WERI-Rb-1 (cell line): ENCODE data around the gene CNN1.

Experiments used
- DNase-seq: peaks from one replicate; pipeline ENCODE4 v3.0.0-alpha.2; 2020
- H3K27ac ChIP-seq: fragments of 250-450 bp; sonication (Bioruptor Pico); 2 replicates; pipeline ENCODE4 v1.5.1; 2020; ENCODE audit warnings: mild to moderate bottlenecking, moderate library complexity
- H3K27me3 ChIP-seq: fragments of 250-450 bp; sonication (Bioruptor Pico); 2 replicates; pipeline ENCODE4 v1.5.1; 2021; ENCODE audit warnings: mild to moderate bottlenecking, low read depth, moderate library complexity; ENCODE audit not compliant: insufficient read depth, severe bottlenecking
- H3K36me3 ChIP-seq: fragments of 250-450 bp; sonication (Bioruptor Pico); 2 replicates; pipeline ENCODE4 v1.5.1; 2020; ENCODE audit warnings: mild to moderate bottlenecking, moderate library complexity
- H3K4me3 ChIP-seq: 2 replicates; pipeline ENCODE4 v1.5.1; 2011; ENCODE audit warnings: low read depth, mild to moderate bottlenecking, control low read depth, low read length
- H3K9me3 ChIP-seq: fragments of 250-450 bp; sonication (Bioruptor Pico); 2 replicates; pipeline ENCODE4 v1.5.1; 2021; ENCODE audit warnings: mild to moderate bottlenecking, moderate library complexity; ENCODE audit not compliant: severe bottlenecking
- CTCF ChIP-seq: IDR thresholded peaks from 2 replicates; pipeline ENCODE4 v1.5.1; 2011; ENCODE audit warnings: low read depth, mild to moderate bottlenecking, control low read depth, inconsistent platforms, low read length

CNN1 gene

GRCh38 chr19:11513946-11514345 lies 24.7 kb upstream of the CNN1 start:
- no peaks in the 10 kb centered on the region for H3K9me3 ChIP-seq
- no peak overlapping the region for H3K27ac ChIP-seq
- H3K27me3 ChIP-seq = no peaks in the 10 kb centered on the region
- no peak for TF ChIP-seq CTCF
- peaks cover 34% of the 10 kb centered on the region for H3K36me3 ChIP-seq
- H3K4me3 ChIP-seq = no peak overlapping the region
- DNase-seq = no peak

- no peak for TF ChIP-seq CTCF
- Histone ChIP-seq H3K9me3 (no peaks in the 10 kb centered on the region), H3K36me3 (peaks cover 20% of the 10 kb centered on the region), H3K27me3 (no peaks in the 10 kb centered on the region), H3K4me3 (no peak overlapping the region), H3K27ac (no peak overlapping the region)
- DNase-seq = no peak
These were observed 19.5 kb upstream of the CNN1 start for GRCh38 chr19:11519138-11519537.

- peak within 1 kb of the TSS; percentile 71 for H3K4me3 ChIP-seq
- DNase-seq = peak; percentile 98
- H3K27me3 ChIP-seq = no peaks in the 10 kb centered on the region
- H3K27ac ChIP-seq = peak within 1 kb of the TSS; percentile 94
- peaks cover 2% of the 10 kb centered on the region for H3K36me3 ChIP-seq
- H3K9me3 ChIP-seq = no peaks in the 10 kb centered on the region
- no peak for TF ChIP-seq CTCF
These were observed 9.9 kb upstream of the CNN1 start, which contains the start of gene ECSIT for GRCh38 chr19:11528551-11529341. Gene ECSIT (minus strand): TSS chr19:11529134. CDS start chr19:11519170, 9,964 bp downstream.

GRCh38 chr19:11530432-11530831 lies 8.2 kb upstream of the CNN1 start:
- Histone ChIP-seq H3K27me3 (no peaks in the 10 kb centered on the region), H3K4me3 (no peak overlapping the region), H3K9me3 (no peaks in the 10 kb centered on the region), H3K27ac (no peak overlapping the region), H3K36me3 (no peaks in the 10 kb centered on the region; the same call in 1 of the 2 replicates)
- peak; percentile 86 for DNase-seq
- TF ChIP-seq CTCF = peak; percentile 57

GRCh38 chr19:11534538-11534937 lies 4.1 kb upstream of the CNN1 start:
- TF ChIP-seq CTCF = no peak

GRCh38 chr19:11534948-11535347 lies 3.7 kb upstream of the CNN1 start:
- Histone ChIP-seq H3K27me3 (no peaks in the 10 kb centered on the region), H3K27ac (no peak overlapping the region), H3K36me3 (no peaks in the 10 kb centered on the region), H3K9me3 (no peaks in the 10 kb centered on the region), H3K4me3 (no peak overlapping the region)
- no peak for DNase-seq
- no peak for TF ChIP-seq CTCF

More at GRCh38 chr19:11534538-11534937, 4.1 kb upstream of the CNN1 start:
- H3K27me3 ChIP-seq = no peaks in the 10 kb centered on the region
- no peaks in the 10 kb centered on the region for H3K36me3 ChIP-seq
- no peaks in the 10 kb centered on the region for H3K9me3 ChIP-seq
- no peak overlapping the region for H3K4me3 ChIP-seq
- no peak overlapping the region for H3K27ac ChIP-seq
- DNase-seq = no peak
